HepG2 (cell line): ENCODE measurements around the gene UCK2. TPM values are rescaled to one million over a fixed set of nuclear protein-coding genes. Genes with fewer than 3 reads are reported as not detected.
A peak's percentile ranks its signal among the peaks of the same experiment; 100 is the strongest.

Source experiments
- BATF2 ChIP-seq: sonication (generic); formaldehyde crosslinking; IDR thresholded peaks from 2 replicates; pipeline ENCODE4 v1.8.0; 2022; ENCODE audit warnings: mild to moderate bottlenecking, missing genetic modification reagents, moderate library complexity
- MTA3 ChIP-seq: sonication (generic); formaldehyde crosslinking; IDR thresholded peaks from 2 replicates; pipeline ENCODE4 v1.4.0; 2020; ENCODE audit warnings: missing genetic modification reagents
- MXI1 ChIP-seq: IDR thresholded peaks from 3 replicates; pipeline ENCODE4 v1.6.1; 2012; ENCODE audit warnings: low read depth, low read length, inconsistent platforms, borderline replicate concordance
- NFIC ChIP-seq: IDR thresholded peaks from 2 replicates; pipeline ENCODE4 v1.6.1; 2012; ENCODE audit warnings: mild to moderate bottlenecking, low read length, inconsistent platforms
- PBX3 ChIP-seq: sonication (generic); formaldehyde crosslinking; IDR thresholded peaks from 2 replicates; pipeline ENCODE4 v1.8.1; 2023; ENCODE audit warnings: missing genetic modification reagents, inconsistent platforms, borderline replicate concordance
- SNAPC4 ChIP-seq: sonication (generic); formaldehyde crosslinking; IDR thresholded peaks from 2 replicates; pipeline ENCODE4 v1.4.0; 2020; ENCODE audit warnings: mild to moderate bottlenecking, missing genetic modification reagents
- SRF ChIP-seq: IDR thresholded peaks from 2 replicates; pipeline ENCODE4 v1.6.1; 2011; ENCODE audit warnings: mild to moderate bottlenecking, low read depth, low read length, moderate library complexity
- ZBTB7B ChIP-seq: sonication (generic); formaldehyde crosslinking; IDR thresholded peaks from 2 replicates; pipeline ENCODE4 v1.4.0; 2020; ENCODE audit warnings: missing genetic modification reagents
- ZNF142 ChIP-seq: sonication (generic); formaldehyde crosslinking; IDR thresholded peaks from 2 replicates; pipeline ENCODE4 v1.4.0; 2020; ENCODE audit warnings: missing genetic modification reagents
- ZNF761 ChIP-seq: sonication (generic); formaldehyde crosslinking; conservative IDR thresholded peaks from 2 replicates; pipeline ENCODE4 v1.4.0; 2020; ENCODE audit warnings: mild to moderate bottlenecking, missing genetic modification reagents
- polyA plus RNA-seq, 8 experiments: library from polyadenylated mRNA; depleted of rRNA in 3 of 8; stranded (reverse) in 7 of 8; unstranded in 1 of 8; fragments of >200 nt; fragmentation: Illumina TruSeq in 4 of 8; extraction: Trizol in 4 of 8; gene quantifications; 2 replicates each; pipeline versions ENCODE4 v1.2.1 to v1.2.3, GENCODE V29; 2011 to 2016; ENCODE audit warnings: low read depth in 4 of 8, missing spikeins in 1 of 8, mixed read lengths in 1 of 8; ENCODE audit not compliant: insufficient read depth in 1 of 8
- total RNA-seq, 5 experiments: library from RNA; depleted of rRNA; stranded (reverse); fragments of >200 nt; fragmentation: Illumina TruSeq; extraction: Trizol; gene quantifications; 2 replicates each; pipeline ENCODE4 v1.2.3, GENCODE V29; 2016; ENCODE audit warnings: low read depth in 1 of 5
- TF ChIP-seq, protein P1 (sequence below): sonication (generic); formaldehyde crosslinking; IDR thresholded peaks from 2 replicates; pipeline ENCODE4 v1.4.0; 2020; ENCODE audit warnings: missing genetic modification reagents
- TF ChIP-seq, protein P2 (sequence below): sonication (generic); formaldehyde crosslinking; IDR thresholded peaks from 2 replicates; pipeline ENCODE4 v1.4.0; 2020; ENCODE audit warnings: low read depth, mild to moderate bottlenecking, missing genetic modification reagents

The UCK2 gene
- total and polyA plus RNA-seq, 2 of the 13 experiments (the other 11 are each of a cell fraction or from before 2014, with no cell fraction given) = 64.3 to 78.0 TPM

DNA sequence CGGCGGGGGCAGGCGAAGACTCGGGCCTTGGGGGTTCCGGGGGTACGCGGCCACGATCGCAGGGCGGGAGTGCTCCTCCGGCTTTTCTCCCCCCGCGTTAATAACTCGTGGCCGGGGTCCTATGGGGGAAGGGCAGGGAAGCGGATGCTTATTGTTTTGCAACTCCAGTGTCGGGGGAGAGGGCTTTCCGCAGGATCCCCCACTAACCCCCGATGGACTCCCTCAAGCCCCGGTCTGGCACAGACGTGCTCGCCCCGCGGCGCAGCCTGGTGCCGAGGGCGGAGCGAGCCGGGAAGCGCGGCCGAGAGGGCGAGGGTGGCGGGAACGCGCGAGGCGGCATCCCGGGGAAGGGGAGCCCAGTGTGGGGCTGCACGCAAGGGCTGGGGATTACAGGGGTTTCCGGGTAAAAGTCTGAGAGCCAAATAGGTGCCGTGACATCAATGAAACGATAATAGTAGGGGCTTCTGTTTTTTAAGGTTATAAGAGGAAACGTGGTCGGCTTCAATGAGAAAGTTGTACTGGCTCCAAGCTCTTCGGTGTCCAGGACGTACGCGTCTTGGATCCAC lies 772 bp downstream of the UCK2 start (continued):
- TF ChIP-seq ZNF142 (CRISPR knock-in tag) (no peak), MXI1 (no peak), BATF2 (CRISPR knock-in tag) (no peak), ZNF761 (CRISPR knock-in tag) (no peak), NFIC (no peak), SNAPC4 (CRISPR knock-in tag) (no peak), PBX3 (CRISPR knock-in tag) (no peak), ZBTB7B (CRISPR knock-in tag) (no peak; the same call in 1 of the 2 replicates), MTA3 (CRISPR knock-in tag) (no peak), SRF (no peak)
- TF ChIP-seq, protein P1, sequence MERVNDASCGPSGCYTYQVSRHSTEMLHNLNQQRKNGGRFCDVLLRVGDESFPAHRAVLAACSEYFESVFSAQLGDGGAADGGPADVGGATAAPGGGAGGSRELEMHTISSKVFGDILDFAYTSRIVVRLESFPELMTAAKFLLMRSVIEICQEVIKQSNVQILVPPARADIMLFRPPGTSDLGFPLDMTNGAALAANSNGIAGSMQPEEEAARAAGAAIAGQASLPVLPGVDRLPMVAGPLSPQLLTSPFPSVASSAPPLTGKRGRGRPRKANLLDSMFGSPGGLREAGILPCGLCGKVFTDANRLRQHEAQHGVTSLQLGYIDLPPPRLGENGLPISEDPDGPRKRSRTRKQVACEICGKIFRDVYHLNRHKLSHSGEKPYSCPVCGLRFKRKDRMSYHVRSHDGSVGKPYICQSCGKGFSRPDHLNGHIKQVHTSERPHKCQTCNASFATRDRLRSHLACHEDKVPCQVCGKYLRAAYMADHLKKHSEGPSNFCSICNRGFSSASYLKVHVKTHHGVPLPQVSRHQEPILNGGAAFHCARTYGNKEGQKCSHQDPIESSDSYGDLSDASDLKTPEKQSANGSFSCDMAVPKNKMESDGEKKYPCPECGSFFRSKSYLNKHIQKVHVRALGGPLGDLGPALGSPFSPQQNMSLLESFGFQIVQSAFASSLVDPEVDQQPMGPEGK (CRISPR knock-in tag) = peak; percentile 60; the same call in 1 of the 2 replicates
- TF ChIP-seq, protein P2, sequence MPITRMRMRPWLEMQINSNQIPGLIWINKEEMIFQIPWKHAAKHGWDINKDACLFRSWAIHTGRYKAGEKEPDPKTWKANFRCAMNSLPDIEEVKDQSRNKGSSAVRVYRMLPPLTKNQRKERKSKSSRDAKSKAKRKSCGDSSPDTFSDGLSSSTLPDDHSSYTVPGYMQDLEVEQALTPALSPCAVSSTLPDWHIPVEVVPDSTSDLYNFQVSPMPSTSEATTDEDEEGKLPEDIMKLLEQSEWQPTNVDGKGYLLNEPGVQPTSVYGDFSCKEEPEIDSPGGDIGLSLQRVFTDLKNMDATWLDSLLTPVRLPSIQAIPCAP (CRISPR knock-in tag) = no peak
